GDM1 (cell line): ENCODE results near the gene CTBP1.

Source experiments
- DNase-seq: peaks from one replicate; lab custom pipeline; 2025; lab: John Stamatoyannopoulos, UW

The CTBP1 gene

DNA sequence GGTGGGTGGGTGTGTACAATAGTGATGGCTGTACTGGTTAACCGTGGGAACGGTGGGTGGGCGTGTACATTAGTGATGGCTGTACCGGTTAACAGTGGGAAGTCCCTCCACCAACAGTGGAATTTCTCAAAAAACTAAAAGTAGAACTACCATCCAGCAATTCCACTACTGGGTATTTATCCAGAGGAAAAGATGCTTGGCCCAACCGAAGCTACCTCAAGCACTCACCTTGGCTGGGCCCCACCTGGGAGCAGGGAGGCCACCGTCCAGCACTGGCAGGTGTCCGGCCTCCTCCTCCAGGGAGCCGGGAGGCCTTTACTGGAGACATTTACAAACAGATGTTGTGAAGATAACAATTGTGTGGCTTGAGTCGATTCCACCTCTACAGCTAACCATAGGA is 34.8 kb upstream of the CTBP1 start:
- DNase-seq, result no peak

DNA sequence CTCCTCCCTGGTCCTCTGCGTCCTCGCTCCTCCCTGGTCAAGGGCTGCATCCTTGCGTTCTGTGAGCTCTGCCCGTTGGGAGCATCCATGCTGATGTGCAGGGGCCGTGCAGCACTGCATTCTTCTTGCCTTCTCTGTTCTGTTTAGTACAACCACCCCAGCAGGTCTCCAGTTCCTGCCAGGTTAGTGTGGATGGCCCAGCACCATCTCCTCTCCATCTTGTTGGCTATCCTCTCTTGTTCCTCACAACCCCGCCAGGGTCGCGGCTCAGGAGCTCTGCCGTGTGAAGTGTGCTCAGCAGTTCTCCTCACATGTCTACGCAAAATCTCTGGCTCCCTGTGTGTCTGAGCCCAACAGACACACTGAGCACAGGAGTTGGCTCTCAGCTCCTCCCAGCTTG is 30.3 kb upstream of the CTBP1 start:
- DNase-seq, result no peak

DNA sequence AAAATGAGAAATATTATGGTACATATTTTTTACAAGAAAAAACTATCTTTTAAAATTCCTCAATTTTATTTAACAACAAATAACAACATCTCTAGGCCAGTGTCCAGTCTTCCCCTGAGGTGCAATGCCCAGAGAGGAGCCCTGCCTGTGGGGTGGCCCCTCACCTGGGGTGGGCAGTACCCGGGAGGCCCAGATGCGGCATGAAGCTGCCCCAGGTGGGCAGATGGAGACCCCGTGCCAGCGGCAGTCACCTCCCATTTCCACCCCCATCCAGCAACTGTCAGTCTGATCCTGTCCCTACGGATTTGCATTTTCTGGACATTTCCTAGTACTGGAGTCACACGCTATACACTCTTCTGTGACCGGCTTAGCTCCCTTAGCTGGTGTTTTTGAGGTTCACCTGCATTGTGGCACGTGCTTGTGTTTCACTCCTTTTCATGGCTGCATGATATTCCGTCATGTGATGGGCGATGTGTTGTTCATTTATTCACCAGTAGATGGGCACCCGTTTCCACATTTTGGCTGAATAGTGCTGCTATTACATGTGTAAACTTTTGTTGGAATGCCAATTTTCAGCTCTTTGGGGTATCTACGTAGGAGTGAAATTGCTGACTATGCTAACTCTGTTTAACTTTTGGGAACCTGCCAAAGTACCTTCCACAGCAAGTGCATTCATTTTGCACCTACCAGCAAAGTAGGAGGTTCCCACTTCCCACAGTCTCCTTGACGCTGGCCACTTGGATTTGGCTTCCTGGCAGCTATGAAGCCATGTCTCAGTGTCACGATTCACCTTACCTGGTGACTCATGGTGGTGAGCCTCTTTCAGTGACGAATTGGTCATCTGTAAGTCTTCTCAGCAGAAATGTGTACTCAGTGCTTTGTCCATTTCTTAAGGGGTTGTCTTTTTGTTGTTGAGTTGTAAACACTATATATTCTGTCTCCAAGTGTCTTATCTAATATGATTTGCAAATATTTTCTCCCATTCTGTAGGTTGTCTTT is 29.0 kb upstream of the CTBP1 start:
- no peak for DNase-seq

DNA sequence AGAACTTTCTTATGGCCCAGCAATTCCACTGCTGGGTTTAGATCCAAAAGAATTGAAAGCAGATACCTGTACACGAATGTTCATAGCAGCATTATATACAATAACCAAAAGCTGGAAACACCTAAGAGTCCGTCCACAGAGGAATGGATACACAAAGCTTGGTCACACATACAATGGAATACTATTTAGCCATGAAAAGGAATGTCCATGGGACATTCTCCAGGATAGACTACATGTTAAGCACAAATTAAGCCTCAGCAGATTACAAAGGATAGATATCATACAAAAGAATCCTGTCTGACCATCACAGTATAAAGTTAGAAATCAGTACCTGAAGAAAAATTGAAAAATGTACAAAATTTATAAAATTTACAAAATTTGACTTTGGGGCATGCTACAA is 28.1 kb upstream of the CTBP1 start:
- no peak for DNase-seq

DNA sequence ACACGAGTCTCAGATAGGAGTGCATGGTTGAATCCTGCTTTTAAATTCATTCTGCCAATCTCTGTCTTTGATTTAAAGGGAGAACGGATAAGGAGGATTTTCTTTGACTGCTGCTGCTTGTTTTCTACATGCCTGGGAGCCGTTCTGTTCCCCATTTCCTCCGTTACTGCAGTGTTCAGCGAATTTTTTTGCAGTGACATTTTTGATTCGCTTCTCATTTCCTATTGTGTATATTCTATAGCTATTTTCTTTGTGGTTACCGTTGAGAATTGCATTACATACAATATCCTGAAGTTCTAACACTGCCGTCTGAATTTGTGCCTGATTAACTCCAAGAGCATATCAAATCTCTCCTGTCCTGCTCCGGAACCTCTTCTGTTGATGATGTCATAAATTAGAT is 25.9 kb upstream of the CTBP1 start:
- DNase-seq, result no peak

DNA sequence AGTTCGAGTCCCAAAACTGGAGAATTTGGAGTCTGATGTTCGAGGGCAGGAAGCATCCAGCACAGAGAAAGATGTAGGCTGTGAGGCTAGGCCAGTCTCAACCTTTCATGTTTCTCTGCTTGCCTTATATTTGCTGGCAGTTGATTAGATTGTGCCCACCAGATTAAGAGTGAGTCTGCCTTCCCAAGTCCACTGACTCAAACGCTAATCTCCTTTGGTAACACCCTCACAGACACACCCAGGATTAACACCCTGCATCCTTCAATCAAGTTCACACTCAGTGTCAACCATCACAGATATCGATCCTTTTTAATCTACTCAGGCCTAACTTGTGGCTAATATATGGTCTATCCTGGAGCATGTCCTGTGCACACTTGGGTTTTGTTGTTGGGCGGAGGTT is 22.8 kb upstream of the CTBP1 start:
- no peak for DNase-seq

DNA sequence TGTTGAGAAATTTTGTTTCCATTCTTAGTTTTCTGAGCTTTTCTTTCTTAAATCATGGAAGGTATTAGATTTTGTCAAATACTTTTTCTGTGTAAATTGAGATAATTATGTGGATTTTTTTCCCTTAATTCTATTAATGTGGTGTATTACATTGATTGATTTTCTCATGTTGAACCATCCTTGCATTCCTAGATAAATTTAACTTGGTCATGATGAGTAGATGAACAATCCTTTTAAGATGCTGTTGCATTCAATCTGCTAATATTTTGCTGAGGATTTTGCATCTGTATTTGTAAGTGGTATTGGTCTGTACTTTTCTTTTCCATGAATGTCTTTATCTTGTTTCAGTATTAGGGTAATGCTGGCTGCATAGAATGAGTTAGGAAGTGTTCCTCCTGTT is 20.3 kb upstream of the CTBP1 start:
- no peak for DNase-seq

DNA sequence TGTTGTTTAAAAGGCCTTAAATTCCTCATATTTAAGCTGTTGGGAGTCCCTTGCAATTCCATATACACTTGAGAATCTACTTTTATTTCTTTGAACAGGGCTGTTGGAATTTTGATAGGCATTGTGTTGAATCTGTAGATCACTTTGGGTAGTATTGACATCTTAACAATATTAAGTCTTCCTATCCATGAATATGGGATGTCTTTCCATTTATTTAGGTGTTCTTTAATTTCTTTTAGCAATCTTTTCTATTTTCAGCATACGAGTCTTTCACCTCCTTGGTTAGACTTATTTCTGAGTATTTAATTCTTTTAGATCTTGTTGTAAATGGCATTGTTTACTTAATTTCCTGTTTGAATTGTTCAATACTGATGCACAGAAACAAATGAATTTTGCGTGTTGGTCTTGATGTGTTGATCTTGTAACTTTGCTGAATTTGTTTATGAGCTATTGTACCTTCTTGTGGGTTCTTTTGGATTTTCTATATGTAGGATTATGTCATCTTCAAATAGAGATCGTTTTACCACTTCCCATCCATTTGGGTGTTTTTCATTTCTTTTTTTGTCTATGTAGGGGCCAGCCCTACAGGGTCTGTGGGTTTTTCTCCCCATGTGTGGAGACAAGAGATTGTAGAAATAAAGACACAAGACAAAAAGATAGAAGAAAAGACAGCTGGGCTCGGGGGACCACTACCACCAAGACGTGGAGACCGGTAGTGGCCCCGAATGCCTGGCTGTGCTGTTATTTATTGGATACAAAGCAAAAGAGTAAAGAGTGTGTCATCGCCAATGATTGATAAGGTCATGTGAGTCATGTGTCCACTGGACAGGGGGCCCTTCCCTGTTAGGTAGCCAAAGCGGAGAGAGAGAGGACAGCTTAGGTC is 18.2 kb upstream of the CTBP1 start:
- DNase-seq, result no peak

DNA sequence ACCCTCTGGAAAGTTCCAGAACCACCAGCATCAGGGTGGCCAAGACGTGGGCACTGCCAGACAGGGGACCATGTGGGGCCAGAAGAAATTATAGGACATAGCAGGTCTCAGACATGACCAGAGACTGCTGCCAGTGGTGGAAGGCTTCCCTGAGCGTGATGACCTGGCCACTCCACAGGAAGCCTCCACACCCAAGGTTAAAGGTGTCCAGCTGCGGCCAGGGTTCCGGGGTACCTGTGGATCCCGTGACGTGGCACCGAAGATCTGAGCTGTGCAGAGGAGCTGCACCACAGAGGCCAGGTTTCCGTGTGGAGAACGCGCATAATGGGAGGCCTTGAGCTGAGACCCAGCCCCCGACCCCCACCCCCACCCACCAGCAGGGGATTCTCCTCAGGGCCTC is 16.4 kb upstream of the CTBP1 start:
- DNase-seq, result no peak

DNA sequence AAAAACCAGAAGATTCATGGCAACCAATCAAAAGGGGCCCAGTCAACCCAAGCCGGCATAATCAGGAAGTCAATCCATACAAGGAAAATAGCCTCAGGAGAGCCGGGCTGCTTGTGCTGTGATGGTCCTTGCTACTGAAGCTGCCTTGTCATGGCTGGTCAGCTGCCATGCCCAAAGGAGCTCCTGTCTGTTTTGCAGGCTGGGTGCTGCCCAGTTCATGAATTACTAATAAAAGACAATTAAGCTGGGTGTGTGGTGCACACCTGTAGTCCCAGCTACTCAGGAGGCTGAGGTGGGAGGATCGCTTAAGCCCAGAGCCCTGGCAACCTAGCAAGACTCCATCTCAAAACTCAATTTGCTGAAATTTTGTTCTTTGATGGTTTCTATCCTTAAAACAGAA is 16.0 kb upstream of the CTBP1 start:
- DNase-seq, result no peak

DNA sequence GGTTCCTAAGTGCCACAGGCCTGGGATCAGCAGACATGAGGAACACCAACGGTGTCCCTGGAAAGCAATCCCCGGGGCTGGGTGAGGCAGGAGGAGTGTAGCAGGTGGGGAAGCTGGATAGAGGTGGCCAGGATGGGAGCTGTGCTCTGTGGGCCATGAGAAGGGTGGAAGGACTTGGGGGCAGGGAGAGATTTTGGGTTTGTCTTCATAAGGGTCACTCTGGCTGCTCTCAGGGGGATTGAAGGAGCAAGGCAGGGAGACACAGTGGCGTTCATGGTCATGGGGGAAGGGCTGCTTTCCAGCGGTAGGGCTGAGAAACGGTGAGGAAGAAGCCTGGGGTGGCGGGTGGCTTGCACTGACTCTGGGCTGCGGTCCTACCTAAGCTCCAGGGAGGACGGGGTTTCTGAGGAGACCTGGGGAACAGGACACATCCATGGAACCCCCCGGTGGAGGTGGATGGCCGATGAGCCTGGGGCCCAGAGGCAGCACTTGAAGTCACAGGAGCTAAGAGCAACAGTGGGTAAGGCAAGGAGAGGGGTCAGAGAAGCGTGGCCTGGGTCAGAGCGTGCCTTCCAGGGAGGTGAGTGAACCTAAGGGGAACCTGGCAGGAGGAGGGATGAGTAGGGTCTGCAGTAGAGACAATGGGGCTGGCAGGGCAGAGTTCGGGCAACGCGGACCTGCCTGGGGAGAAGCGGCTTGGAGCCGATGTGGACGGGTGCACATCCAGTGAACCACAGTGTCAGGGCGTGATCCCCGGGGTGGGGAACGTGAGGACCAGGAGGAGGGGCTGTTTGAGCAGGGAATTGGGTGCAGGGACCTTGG is 12.4 kb upstream of the CTBP1 start:
- no peak for DNase-seq

DNA sequence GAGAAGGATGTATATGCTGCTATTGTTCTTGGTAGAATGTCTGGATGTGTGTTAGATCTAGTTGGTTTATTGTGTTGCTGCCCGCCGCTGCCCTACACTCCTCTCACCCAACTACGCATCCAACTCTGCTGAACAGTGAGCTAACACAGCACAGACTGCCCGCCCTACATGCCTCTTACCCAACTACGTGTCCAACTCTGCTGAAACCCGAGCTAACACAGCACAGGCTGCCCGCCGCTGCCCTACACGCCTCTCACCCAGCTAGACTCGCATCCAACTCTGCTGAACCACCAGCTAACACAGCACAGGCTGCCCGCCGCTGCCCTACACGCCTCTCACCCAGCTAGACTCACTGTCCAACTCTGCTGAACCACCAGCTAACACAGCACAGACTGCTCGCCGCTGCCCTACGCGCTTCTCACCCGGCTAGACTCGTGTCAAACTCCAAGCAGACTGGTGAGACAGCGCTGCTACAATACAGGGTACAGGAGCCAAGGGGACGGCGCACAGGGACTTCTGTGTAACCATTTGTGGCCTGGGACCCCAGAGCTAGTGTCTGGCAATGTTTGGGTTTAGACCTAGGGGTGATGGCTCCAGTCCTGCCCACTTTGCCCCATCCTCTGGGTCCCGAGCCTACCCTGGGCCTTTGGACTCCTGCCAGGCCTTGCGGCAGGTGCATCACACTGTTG is 11.6 kb upstream of the CTBP1 start:
- DNase-seq, result no peak

DNA sequence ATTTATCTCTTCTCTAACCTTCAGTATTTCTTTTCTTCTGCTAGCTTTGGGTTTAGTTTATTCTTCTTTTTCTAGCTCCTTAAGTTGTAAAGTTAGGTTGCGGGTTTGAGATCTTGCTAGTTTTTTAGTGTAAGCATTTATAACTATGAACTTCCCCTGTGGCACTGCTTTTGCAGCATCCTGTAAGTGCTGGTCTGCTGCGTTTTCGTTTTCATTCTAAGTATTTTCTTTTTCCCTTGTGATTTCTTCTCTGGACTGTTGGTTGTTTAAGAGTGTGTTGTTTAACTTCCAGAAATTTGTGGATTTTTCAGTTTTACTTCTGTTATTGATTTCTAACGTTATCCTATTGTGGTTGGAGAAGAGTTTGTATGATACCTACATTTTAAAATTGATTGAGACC is 11.0 kb upstream of the CTBP1 start:
- no peak for DNase-seq

DNA sequence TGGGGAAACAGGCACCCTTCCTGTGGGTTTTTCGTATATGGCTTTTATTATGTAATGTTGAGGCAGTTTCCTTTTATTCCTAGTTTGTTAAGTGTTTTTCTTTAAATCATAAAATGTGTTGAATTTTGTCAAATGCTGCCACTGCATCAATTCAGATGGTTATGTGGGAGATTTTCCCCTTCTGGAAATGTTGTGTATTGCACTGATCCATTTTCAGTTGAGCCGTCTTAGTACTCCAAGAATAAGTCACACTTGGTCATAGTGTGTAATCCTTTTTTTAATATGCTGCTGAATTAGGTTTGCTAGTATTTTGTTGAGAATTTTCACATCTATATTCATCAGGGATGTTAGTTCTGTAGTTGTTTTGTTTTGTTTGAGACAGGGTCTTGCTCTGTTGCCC is 9.5 kb upstream of the CTBP1 start:
- no peak for DNase-seq

DNA sequence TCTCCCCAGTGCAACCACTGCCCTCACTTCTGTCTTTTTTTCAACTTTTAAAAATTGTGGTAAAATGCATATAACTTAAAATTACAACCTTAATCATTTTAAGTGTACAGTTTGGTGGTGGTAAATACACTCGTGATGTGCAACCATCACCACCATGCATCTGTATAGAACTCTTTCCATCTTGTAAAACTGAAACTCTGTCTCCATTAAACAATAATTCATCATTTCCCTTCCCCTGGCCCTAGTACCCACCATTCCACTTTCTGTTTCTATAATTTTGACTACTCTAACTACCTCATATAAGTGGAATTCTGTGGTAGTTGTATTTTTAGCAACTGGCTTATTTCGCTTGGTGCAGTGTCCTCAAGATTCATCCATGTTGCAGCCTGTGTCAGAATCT is 6.8 kb upstream of the CTBP1 start:
- no peak for DNase-seq

DNA sequence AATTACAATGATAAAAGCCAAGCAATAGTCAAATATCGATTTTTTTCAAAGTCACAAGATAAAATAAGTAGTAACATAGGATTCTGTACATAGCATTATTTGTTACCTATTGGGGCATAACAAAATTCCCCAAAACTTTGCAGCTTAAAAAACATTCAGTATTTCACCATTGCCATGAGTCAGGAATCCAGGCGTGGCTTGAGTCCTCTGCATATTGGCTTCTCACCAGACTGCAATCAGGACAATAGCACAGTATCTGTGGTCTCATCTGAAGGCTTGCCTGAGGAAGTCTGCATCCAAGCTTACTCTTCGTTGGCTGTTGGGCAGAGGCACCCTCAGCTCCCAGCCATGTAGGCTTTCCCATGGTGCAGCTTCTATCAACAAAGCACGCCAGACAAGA is 6.2 kb upstream of the CTBP1 start:
- DNase-seq, result no peak

DNA sequence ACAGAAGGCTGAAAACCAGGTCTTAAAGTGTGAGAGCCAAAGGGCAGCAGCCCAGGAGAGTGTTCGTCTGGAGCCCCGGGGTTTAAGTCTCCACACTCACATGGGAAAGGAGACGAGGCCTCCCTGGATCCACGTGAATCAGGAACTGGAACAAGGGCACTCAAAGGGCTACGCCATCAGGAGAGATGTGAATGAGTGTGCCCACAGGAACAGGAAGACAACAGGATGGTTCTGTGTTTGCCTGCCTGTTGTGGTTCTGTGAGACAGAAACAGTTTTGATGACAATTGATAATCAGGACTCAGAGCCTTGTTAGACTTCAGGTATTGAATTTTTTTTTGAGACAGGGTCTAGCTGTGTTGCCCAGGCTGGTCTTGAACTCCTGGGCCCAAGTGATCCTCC is 4.9 kb upstream of the CTBP1 start:
- DNase-seq, result no peak

DNA sequence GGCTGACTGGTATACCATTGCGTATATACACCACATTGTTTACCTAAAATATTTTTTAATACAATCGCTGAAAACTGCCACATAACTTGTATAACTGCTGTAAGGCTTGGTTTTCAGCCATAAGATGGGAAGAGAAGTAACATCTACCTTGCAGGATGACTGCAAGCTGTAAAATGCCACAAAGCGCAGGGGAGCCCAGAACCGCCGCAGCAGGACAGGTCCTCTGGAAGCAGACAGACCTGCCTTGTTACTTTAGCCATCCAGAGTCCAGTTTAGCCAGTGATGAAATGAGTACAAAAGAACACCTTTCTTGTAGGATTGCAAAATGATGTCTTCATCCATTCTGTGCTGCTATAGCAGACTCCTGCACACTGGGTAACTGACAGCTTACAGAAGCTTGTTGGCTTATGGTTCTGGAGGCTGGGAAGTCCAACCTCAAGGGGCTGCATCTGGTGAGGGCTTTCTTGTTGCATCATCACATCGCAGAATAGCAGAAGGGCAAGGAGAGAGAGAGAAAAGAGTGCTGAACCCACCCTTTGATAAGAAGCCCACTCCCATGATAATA is 4.1 kb upstream of the CTBP1 start:
- no peak for DNase-seq

DNA sequence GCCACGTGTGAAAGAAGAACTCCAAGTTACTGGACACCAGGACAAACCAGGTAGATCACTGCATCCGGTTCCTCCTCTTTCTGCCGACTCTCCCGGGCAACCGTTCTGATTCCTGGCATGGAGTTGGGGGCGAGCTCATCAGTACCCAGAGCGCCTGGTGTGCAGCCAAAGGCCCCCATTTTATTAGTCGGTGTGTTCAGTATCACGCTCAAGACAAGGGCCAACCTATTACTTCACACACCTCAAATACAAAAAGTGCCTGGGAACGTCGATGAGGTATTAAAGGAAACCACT is 2.8 kb upstream of the CTBP1 start:
- no peak for DNase-seq

DNA sequence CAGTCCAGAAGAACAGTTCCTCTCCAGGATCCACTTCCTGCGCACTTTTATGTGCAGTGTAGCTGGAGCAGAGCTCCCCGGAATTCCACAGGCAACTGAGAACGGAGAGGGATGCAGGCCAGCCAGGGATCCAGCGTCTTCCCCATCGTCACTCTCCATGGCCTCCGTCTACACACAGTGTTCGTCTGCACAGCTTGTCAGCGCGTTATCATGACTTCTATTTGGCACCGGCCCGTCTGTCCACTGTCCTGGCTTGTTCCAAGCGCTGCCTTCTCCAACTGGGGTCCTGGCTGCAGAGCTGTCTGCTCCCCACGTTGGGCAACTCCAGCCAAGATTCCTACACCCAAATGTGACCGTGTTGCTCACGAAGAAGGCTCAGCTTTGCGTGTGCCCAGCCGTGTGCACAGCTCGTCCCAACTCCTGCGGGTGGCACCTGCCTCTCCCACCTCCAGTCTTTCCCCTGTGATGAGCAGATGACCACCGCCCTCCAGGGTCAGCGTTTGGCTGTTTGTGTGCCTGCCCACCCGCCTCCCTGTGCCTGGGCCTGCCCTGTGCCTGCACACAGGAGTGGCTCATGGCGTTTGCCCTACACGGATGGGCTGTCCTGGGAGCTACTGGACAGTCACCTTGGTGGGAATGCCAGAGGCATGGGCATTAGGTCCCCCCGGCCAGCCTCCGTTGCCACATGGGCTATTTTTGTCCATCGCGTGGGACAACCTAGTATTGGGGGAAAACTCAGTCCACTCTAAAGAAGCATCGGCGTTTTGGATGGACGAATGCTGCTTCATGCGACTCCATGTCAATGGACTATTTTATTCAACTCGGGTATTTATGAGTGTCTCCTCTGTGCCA is 2.2 kb upstream of the CTBP1 start:
- no peak for DNase-seq

DNA sequence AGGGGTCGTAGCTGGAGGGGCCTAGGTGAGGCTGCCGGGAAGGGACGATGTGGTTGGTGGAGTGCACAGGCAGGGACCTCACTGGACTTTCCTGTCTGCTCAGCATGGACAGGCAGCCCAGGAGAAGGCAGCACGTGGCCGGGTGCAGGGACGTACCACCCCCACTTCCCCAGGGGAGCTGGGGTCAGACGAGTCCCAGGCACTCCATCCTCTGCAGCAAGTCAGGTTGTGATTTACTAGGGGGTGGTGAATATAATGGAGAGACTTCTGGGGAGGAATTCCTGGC is 1.5 kb upstream of the CTBP1 start:
- no peak for DNase-seq
